HepG2 (cell line): ENCODE measurements around the gene SLC35B2. TPM values are rescaled to one million over a fixed set of nuclear protein-coding genes. Genes with fewer than 3 reads are reported as not detected.
A peak's percentile ranks its signal among the peaks of the same experiment; 100 is the strongest.

ENCODE experiments used
- CC2D1A ChIP-seq: sonication (generic); formaldehyde crosslinking; IDR thresholded peaks from 2 replicates; pipeline ENCODE4 v1.8.1; 2023; ENCODE audit warnings: mild to moderate bottlenecking, missing genetic modification reagents
- MAFF ChIP-seq: IDR thresholded peaks from 2 replicates; pipeline ENCODE4 v1.6.1; 2011; ENCODE audit warnings: low read depth, low read length, improper control_type of control experiment
- MBD4 ChIP-seq: IDR thresholded peaks from 2 replicates; pipeline ENCODE4 v1.6.1; 2012; ENCODE audit warnings: low read length, inconsistent platforms, borderline replicate concordance
- MZF1 ChIP-seq: sonication (generic); formaldehyde crosslinking; IDR thresholded peaks from 2 replicates; pipeline ENCODE4 v1.8.1; 2023; ENCODE audit warnings: mild to moderate bottlenecking, missing genetic modification reagents, borderline replicate concordance
- NFE2L2 ChIP-seq: fragments of 150-350 bp; IDR thresholded peaks from 2 replicates; pipeline ENCODE4 v1.6.1; 2014; ENCODE audit warnings: low read length
- PAX8 ChIP-seq: sonication (generic); formaldehyde crosslinking; IDR thresholded peaks from 2 replicates; pipeline ENCODE4 v1.8.0; 2022; ENCODE audit warnings: mild to moderate bottlenecking, missing genetic modification reagents, borderline replicate concordance
- PITX1 ChIP-seq: sonication (generic); formaldehyde crosslinking; IDR thresholded peaks from 2 replicates; pipeline ENCODE4 v1.5.1; 2020; ENCODE audit warnings: mild to moderate bottlenecking, missing genetic modification reagents
- SOX13 ChIP-seq, 3 experiments: fragments of 450-650 bp in 1 of 3; sonication (generic) in 1 of 3; formaldehyde crosslinking in 1 of 3; IDR thresholded peaks in 2 of 3; conservative IDR thresholded peaks in 1 of 3; 2 replicates each; pipeline versions ENCODE4 v1.5.0 to v1.6.1; 2016 to 2020; ENCODE audit warnings: antibody characterized with exemption in 1 of 3, mild to moderate bottlenecking in 1 of 3, missing compliant biosample characterization in 1 of 3, missing genetic modification reagents in 1 of 3, moderate library complexity in 1 of 3
- TCF12 ChIP-seq, 2 experiments: fragments of 450-650 bp in 1 of 2; sonication (generic) in 1 of 2; formaldehyde crosslinking in 1 of 2; IDR thresholded peaks; 2 replicates each; pipeline versions ENCODE4 v1.6.1 to v1.8.0; 2017 to 2022; ENCODE audit warnings: antibody characterized with exemption in 1 of 2, mild to moderate bottlenecking in 1 of 2, missing genetic modification reagents in 1 of 2, moderate library complexity in 1 of 2
- TSC22D2 ChIP-seq: sonication (generic); formaldehyde crosslinking; IDR thresholded peaks from 2 replicates; pipeline ENCODE4 v1.5.1; 2020; ENCODE audit warnings: missing genetic modification reagents, mild to moderate bottlenecking, borderline replicate concordance
- ZMAT3 ChIP-seq: sonication (generic); formaldehyde crosslinking; conservative IDR thresholded peaks from 2 replicates; pipeline ENCODE4 v1.7.0; 2021; ENCODE audit warnings: missing genetic modification reagents
- ZNF317 ChIP-seq: sonication (generic); formaldehyde crosslinking; IDR thresholded peaks from 2 replicates; pipeline ENCODE4 v1.5.0; 2020; ENCODE audit warnings: mild to moderate bottlenecking, missing genetic modification reagents
- ZNF33A ChIP-seq: sonication (generic); formaldehyde crosslinking; IDR thresholded peaks from 2 replicates; pipeline ENCODE4 v1.5.1; 2020; ENCODE audit warnings: missing genetic modification reagents, mild to moderate bottlenecking, moderate library complexity, borderline replicate concordance
- ZNF570 ChIP-seq: sonication (generic); formaldehyde crosslinking; IDR thresholded peaks from 2 replicates; pipeline ENCODE4 v1.4.0; 2020; ENCODE audit warnings: mild to moderate bottlenecking, missing genetic modification reagents, borderline replicate concordance
- ZNF709 ChIP-seq: sonication (generic); formaldehyde crosslinking; IDR thresholded peaks from 2 replicates; pipeline ENCODE4 v1.5.0; 2020; ENCODE audit warnings: mild to moderate bottlenecking, missing genetic modification reagents
- ZNF781 ChIP-seq: sonication (generic); formaldehyde crosslinking; IDR thresholded peaks from 2 replicates; pipeline ENCODE4 v1.5.1; 2020; ENCODE audit warnings: borderline replicate concordance, mild to moderate bottlenecking, missing genetic modification reagents; ENCODE audit errors: not compliant biosample characterization
- polyA plus RNA-seq, 8 experiments: library from polyadenylated mRNA; depleted of rRNA in 3 of 8; stranded (reverse) in 7 of 8; unstranded in 1 of 8; fragments of >200 nt; fragmentation: Illumina TruSeq in 4 of 8; extraction: Trizol in 4 of 8; gene quantifications; 2 replicates each; pipeline versions ENCODE4 v1.2.1 to v1.2.3, GENCODE V29; 2011 to 2016; ENCODE audit warnings: low read depth in 4 of 8, missing spikeins in 1 of 8, mixed read lengths in 1 of 8; ENCODE audit not compliant: insufficient read depth in 1 of 8
- total RNA-seq, 5 experiments: library from RNA; depleted of rRNA; stranded (reverse); fragments of >200 nt; fragmentation: Illumina TruSeq; extraction: Trizol; gene quantifications; 2 replicates each; pipeline ENCODE4 v1.2.3, GENCODE V29; 2016; ENCODE audit warnings: low read depth in 1 of 5
- TF ChIP-seq, protein P1 (sequence below): sonication (generic); formaldehyde crosslinking; IDR thresholded peaks from 2 replicates; pipeline ENCODE4 v1.4.0; 2020; ENCODE audit warnings: mild to moderate bottlenecking, missing genetic modification reagents, borderline replicate concordance
- TF ChIP-seq, protein P2 (sequence below), 2 experiments: sonication (generic) in 1 of 2; formaldehyde crosslinking in 1 of 2; IDR thresholded peaks; 2 replicates each; pipeline versions ENCODE4 v1.5.1 to v1.6.1; 2011 to 2020; ENCODE audit warnings: borderline replicate concordance in 1 of 2, low read depth in 1 of 2, low read length in 1 of 2, mild to moderate bottlenecking in 1 of 2, missing genetic modification reagents in 1 of 2, moderate library complexity in 1 of 2

The SLC35B2 gene
- total and polyA plus RNA-seq, 2 of the 13 experiments (the other 11 are each of a cell fraction or from before 2014, with no cell fraction given) = 61.1 to 148 TPM

DNA sequence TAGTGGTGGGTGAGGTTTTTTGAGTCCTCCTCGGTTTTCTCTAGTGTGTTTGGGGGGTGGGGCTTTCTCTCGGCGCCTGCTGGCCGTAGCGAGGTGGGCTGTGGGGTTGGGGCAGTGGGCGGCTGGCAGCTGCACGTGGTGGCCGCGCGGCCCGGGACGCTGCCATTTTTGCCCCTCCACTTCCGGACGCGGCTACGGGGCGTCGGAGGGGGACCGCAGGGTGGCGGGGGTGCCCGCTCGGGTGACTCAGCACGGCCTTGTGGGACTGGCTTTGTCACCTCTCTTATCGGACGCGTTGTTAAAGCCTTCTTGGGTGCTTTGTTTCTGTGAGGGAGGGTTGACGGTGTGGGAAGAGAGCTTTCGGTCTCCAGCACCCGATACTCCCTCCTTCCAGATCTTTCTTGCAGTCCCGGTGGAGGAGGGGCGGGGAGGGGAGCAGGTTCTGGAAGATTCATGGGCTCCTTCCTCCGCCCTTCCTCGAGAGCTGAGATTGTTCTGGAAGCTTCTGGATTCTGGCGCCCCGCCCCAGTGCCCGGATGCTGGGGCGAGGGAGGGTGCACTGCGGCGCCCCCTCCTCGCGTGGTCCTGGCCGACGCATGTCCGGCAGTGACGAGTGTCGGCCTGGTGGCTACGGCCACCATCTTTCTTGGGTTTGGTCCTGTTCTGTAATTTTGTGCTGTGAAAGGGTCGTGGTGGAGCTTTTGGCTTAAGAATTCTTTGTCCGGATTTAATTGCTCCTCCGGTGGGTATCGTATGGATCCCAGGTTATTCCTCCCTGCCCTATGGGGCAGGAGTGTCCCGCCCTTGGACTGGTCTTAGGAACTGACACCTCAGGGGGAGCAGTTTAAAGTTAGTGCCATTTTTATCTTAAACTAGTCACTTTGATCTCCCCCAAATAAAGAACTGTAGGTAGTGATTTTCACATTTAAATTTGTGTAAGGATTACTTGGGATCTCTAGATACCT lies 9.7 kb downstream of the SLC35B2 start (continued):
- TF ChIP-seq, protein P1, sequence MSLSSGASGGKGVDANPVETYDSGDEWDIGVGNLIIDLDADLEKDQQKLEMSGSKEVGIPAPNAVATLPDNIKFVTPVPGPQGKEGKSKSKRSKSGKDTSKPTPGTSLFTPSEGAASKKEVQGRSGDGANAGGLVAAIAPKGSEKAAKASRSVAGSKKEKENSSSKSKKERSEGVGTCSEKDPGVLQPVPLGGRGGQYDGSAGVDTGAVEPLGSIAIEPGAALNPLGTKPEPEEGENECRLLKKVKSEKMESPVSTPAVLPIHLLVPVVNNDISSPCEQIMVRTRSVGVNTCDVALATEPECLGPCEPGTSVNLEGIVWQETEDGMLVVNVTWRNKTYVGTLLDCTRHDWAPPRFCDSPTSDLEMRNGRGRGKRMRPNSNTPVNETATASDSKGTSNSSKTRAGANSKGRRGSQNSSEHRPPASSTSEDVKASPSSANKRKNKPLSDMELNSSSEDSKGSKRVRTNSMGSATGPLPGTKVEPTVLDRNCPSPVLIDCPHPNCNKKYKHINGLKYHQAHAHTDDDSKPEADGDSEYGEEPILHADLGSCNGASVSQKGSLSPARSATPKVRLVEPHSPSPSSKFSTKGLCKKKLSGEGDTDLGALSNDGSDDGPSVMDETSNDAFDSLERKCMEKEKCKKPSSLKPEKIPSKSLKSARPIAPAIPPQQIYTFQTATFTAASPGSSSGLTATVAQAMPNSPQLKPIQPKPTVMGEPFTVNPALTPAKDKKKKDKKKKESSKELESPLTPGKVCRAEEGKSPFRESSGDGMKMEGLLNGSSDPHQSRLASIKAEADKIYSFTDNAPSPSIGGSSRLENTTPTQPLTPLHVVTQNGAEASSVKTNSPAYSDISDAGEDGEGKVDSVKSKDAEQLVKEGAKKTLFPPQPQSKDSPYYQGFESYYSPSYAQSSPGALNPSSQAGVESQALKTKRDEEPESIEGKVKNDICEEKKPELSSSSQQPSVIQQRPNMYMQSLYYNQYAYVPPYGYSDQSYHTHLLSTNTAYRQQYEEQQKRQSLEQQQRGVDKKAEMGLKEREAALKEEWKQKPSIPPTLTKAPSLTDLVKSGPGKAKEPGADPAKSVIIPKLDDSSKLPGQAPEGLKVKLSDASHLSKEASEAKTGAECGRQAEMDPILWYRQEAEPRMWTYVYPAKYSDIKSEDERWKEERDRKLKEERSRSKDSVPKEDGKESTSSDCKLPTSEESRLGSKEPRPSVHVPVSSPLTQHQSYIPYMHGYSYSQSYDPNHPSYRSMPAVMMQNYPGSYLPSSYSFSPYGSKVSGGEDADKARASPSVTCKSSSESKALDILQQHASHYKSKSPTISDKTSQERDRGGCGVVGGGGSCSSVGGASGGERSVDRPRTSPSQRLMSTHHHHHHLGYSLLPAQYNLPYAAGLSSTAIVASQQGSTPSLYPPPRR (CRISPR knock-in tag) = 0 out of 2 replicates have a peak, but pooled peaks have one; percentile 6
- TF ChIP-seq PAX8 (CRISPR knock-in tag) = 0 out of 2 replicates have a peak, but pooled peaks have one; percentile 6
- TF ChIP-seq ZNF317 (CRISPR knock-in tag) = peak; percentile 32; the same call in 1 of the 2 replicates
- TF ChIP-seq CC2D1A (CRISPR knock-in tag) = no peak
- TF ChIP-seq MZF1 (CRISPR knock-in tag) = 0 out of 2 replicates have a peak, but pooled peaks have one; percentile 26
- TF ChIP-seq PITX1 (CRISPR knock-in tag) = 0 out of 2 replicates have a peak, but pooled peaks have one; percentile 26
- TF ChIP-seq ZNF570 (CRISPR knock-in tag) = peak; percentile 51; the same call in 1 of the 2 replicates
- TF ChIP-seq ZNF709 = peak; percentile 55
- TF ChIP-seq ZNF33A (CRISPR knock-in tag) = no peak
- peak; percentile 50 for TF ChIP-seq ZNF781 (CRISPR knock-in tag)
- TF ChIP-seq ZMAT3 (CRISPR knock-in tag) = peak; percentile 62
- 0 out of 2 replicates have a peak, but pooled peaks have one; percentile 39 for TF ChIP-seq MBD4
- TF ChIP-seq, protein P2, sequence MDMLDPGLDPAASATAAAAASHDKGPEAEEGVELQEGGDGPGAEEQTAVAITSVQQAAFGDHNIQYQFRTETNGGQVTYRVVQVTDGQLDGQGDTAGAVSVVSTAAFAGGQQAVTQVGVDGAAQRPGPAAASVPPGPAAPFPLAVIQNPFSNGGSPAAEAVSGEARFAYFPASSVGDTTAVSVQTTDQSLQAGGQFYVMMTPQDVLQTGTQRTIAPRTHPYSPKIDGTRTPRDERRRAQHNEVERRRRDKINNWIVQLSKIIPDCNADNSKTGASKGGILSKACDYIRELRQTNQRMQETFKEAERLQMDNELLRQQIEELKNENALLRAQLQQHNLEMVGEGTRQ (IDR thresholded peaks at IDR 0.05; ENCODE audit: low read depth, low read length) = no peak; the same call in 1 of the 2 replicates
- TF ChIP-seq, protein P2 (CRISPR knock-in tag; IDR thresholded peaks at IDR 0.05; ENCODE audit: borderline replicate concordance) = 0 out of 2 replicates have a peak, but pooled peaks have one; percentile 21
- 0 out of 2 replicates have a peak, but pooled peaks have one; percentile 33 for TF ChIP-seq TSC22D2 (CRISPR knock-in tag)
- TF ChIP-seq NFE2L2 = peak; percentile 42; the same call in 1 of the 2 replicates
- TF ChIP-seq TCF12 (IDR thresholded peaks at IDR 0.05) = no peak
- TF ChIP-seq TCF12 (CRISPR knock-in tag; IDR thresholded peaks at IDR 0.05) = peak; percentile 64; the same call in 1 of the 2 replicates
- peak; percentile 2; the same call in 1 of the 2 replicates for TF ChIP-seq MAFF
- no peak for TF ChIP-seq SOX13 (IDR thresholded peaks at IDR 0.05)
- TF ChIP-seq SOX13 (CRISPR knock-in tag; conservative IDR thresholded peaks at IDR 0.05 in 1 of 2, IDR thresholded peaks at IDR 0.05 in 1 of 2) = peak in 1 of 2 experiments; percentile 2; a peak in 1 of 4 replicates
